Astrocyte (in vitro differentiated cells and primary cell): ENCODE measurements around the gene TNIK. TPM values are rescaled to one million over a fixed set of nuclear protein-coding genes. Genes with fewer than 3 reads are reported as not detected.

Experiments
- DNase-seq: peaks from one replicate; pipeline ENCODE4 v3.0.0-alpha.2; 2010; ENCODE audit warnings: low read depth
- FAIRE-seq: peaks from 2 replicates; lab custom pipeline; 2011; peaks lifted over from hg19 to GRCh38; lab: Jason Lieb, UNC
- H2AFZ ChIP-seq: 2 replicates; pipeline ENCODE4 v1.6.0; 2012; ENCODE audit warnings: low read depth, low read length, inconsistent platforms
- H3K27ac ChIP-seq: 2 replicates; pipeline ENCODE4 v1.5.1; 2011; ENCODE audit warnings: low read depth, low read length, inconsistent platforms
- H3K27me3 ChIP-seq: 2 replicates; pipeline ENCODE4 v1.6.0; 2011; ENCODE audit warnings: low read length, inconsistent platforms; ENCODE audit not compliant: insufficient read depth
- H3K36me3 ChIP-seq: 2 replicates; pipeline ENCODE4 v1.5.1; 2011; ENCODE audit warnings: low read length, inconsistent platforms; ENCODE audit not compliant: insufficient read depth
- H3K4me1 ChIP-seq: 2 replicates; pipeline ENCODE4 v1.5.1; 2011; ENCODE audit warnings: low read length, inconsistent platforms; ENCODE audit not compliant: insufficient read depth
- H3K4me2 ChIP-seq: 2 replicates; pipeline ENCODE4 v1.6.0; 2012; ENCODE audit warnings: low read length, inconsistent platforms
- H3K4me3 ChIP-seq: 2 replicates; pipeline ENCODE4 v1.5.1; 2011; ENCODE audit warnings: low read depth, mild to moderate bottlenecking, low read length, inconsistent platforms; ENCODE audit not compliant: insufficient read depth
- H3K79me2 ChIP-seq: 2 replicates; pipeline ENCODE4 v1.6.0; 2012; ENCODE audit warnings: mild to moderate bottlenecking, low read length, inconsistent platforms; ENCODE audit not compliant: insufficient read depth
- H3K9ac ChIP-seq: 2 replicates; pipeline ENCODE4 v1.6.0; 2012; ENCODE audit warnings: mild to moderate bottlenecking, low read length, inconsistent platforms
- H3K9me3 ChIP-seq: 2 replicates; pipeline ENCODE4 v1.5.1; 2012; ENCODE audit warnings: low read depth, mild to moderate bottlenecking, low read length, inconsistent platforms; ENCODE audit not compliant: insufficient read depth
- H4K20me1 ChIP-seq: 2 replicates; pipeline ENCODE4 v1.6.0; 2012; ENCODE audit warnings: low read length, inconsistent platforms; ENCODE audit not compliant: insufficient read depth
- H3K27ac Mint-ChIP-seq: one replicate; pipeline ENCODE4 v1.8.0; 2021; ENCODE audit warnings: mild to moderate bottlenecking, mixed read lengths; ENCODE audit not compliant: unreplicated experiment
- H3K27me3 Mint-ChIP-seq: one replicate; pipeline ENCODE4 v1.8.0; 2021; ENCODE audit warnings: low read depth, mixed read lengths; ENCODE audit not compliant: unreplicated experiment
- H3K36me3 Mint-ChIP-seq: one replicate; pipeline ENCODE4 v1.8.0; 2021; ENCODE audit warnings: low read depth, mixed read lengths; ENCODE audit not compliant: unreplicated experiment
- H3K4me1 Mint-ChIP-seq: one replicate; pipeline ENCODE4 v1.8.0; 2021; ENCODE audit warnings: low read depth, mixed read lengths; ENCODE audit not compliant: unreplicated experiment
- H3K4me3 Mint-ChIP-seq: one replicate; pipeline ENCODE4 v1.8.0; 2021; ENCODE audit warnings: mild to moderate bottlenecking, moderate library complexity, mixed read lengths; ENCODE audit not compliant: unreplicated experiment
- H3K9me3 Mint-ChIP-seq: one replicate; pipeline ENCODE4 v1.8.0; 2021; ENCODE audit warnings: mild to moderate bottlenecking, mixed read lengths; ENCODE audit not compliant: unreplicated experiment
- CTCF ChIP-seq: IDR thresholded peaks from 2 replicates; pipeline ENCODE4 v1.5.1; 2011; ENCODE audit warnings: low read depth, mild to moderate bottlenecking, inconsistent platforms, low read length, moderate library complexity; ENCODE audit not compliant: insufficient read depth
- EZH2 ChIP-seq: IDR thresholded peaks from 2 replicates; pipeline ENCODE4 v1.6.1; 2012; ENCODE audit warnings: mild to moderate bottlenecking, low read length, inconsistent platforms; ENCODE audit not compliant: insufficient read depth
- total RNA-seq: library from RNA; stranded (reverse); gene quantifications from 2 replicates; pipeline ENCODE4 v1.2.1, GENCODE V29; 2021

TNIK gene
- total RNA-seq, 1 donor from 2014 or later: 70.0 TPM

- no peaks in the 10 kb centered on the region for H3K27me3 Mint-ChIP-seq
- no peak for FAIRE-seq
- no peak overlapping the region for H3K27ac Mint-ChIP-seq
- DNase-seq: no peak
- H3K4me1 ChIP-seq: peaks cover 7% of the 10 kb centered on the region
- no peaks in the 10 kb centered on the region for H3K36me3 ChIP-seq
- H3K4me3 Mint-ChIP-seq: no peak overlapping the region
- no peak overlapping the region for H3K4me2 ChIP-seq
- no peak overlapping the region for H3K4me3 ChIP-seq
- H4K20me1 ChIP-seq: peaks cover 16% of the 10 kb centered on the region
- no peak for TF ChIP-seq CTCF
- TF ChIP-seq EZH2: no peak
- peaks cover 16% of the 10 kb centered on the region for H3K36me3 Mint-ChIP-seq
- no peak overlapping the region for H3K27ac ChIP-seq
- H3K9me3 Mint-ChIP-seq: peaks cover 1% of the 10 kb centered on the region
- H3K4me1 Mint-ChIP-seq: peaks cover 40% of the 10 kb centered on the region
- no peak overlapping the region for H3K9ac ChIP-seq
- H3K79me2 ChIP-seq: peaks cover 16% of the 10 kb centered on the region
- H3K9me3 ChIP-seq: no peaks in the 10 kb centered on the region
- H3K27me3 ChIP-seq: no peaks in the 10 kb centered on the region
- H2AFZ ChIP-seq: no peak overlapping the region
Measured at GRCh38 chr3:171399842-171400241, 60.4 kb downstream of the TNIK start.

- Histone ChIP-seq H3K4me2 (no peak overlapping the region), H3K79me2 (peaks cover 16% of the 10 kb centered on the region), H3K27me3 (no peaks in the 10 kb centered on the region), H3K4me3 (no peak overlapping the region), H4K20me1 (peaks cover 16% of the 10 kb centered on the region), H3K9me3 (no peaks in the 10 kb centered on the region), H3K36me3 (no peaks in the 10 kb centered on the region), H3K27ac (no peak overlapping the region), H3K4me1 (peaks cover 5% of the 10 kb centered on the region), H3K9ac (no peak overlapping the region), H2AFZ (no peak overlapping the region)
- no peak for FAIRE-seq
- H3K9me3 Mint-ChIP-seq: peaks cover 1% of the 10 kb centered on the region
- H3K27me3 Mint-ChIP-seq: no peaks in the 10 kb centered on the region
- H3K36me3 Mint-ChIP-seq: peaks cover 16% of the 10 kb centered on the region
- DNase-seq: no peak
- H3K4me1 Mint-ChIP-seq: peaks cover 43% of the 10 kb centered on the region
- H3K27ac Mint-ChIP-seq: no peak overlapping the region
- no peak for TF ChIP-seq EZH2
- TF ChIP-seq CTCF: no peak
- H3K4me3 Mint-ChIP-seq: no peak overlapping the region
Measured at GRCh38 chr3:171398343-171398742, 61.9 kb downstream of the TNIK start.

- peaks cover 16% of the 10 kb centered on the region for H3K79me2 ChIP-seq
- peaks cover 8% of the 10 kb centered on the region for H3K4me1 ChIP-seq
- Mint-ChIP-seq H3K4me1 (peaks cover 46% of the 10 kb centered on the region), H3K36me3 (peaks cover 8% of the 10 kb centered on the region), H3K4me3 (no peak overlapping the region), H3K27ac (peak overlapping the region; percentile 55), H3K27me3 (no peaks in the 10 kb centered on the region), H3K9me3 (peaks cover 1% of the 10 kb centered on the region)
- H3K4me2 ChIP-seq: no peak overlapping the region
- no peaks in the 10 kb centered on the region for H3K9me3 ChIP-seq
- no peak overlapping the region for H3K4me3 ChIP-seq
- no peaks in the 10 kb centered on the region for H3K27me3 ChIP-seq
- TF ChIP-seq EZH2 (no peak), CTCF (no peak)
- H4K20me1 ChIP-seq: peaks cover 16% of the 10 kb centered on the region
- FAIRE-seq (no peak), DNase-seq (no peak)
- H3K9ac ChIP-seq: no peak overlapping the region
- H3K27ac ChIP-seq: no peak overlapping the region
- no peak overlapping the region for H2AFZ ChIP-seq
- H3K36me3 ChIP-seq: no peaks in the 10 kb centered on the region
Measured at GRCh38 chr3:171397089-171397488, 63.1 kb downstream of the TNIK start.
